ENCODE results near the gene LGALS3BP. TPM values are rescaled to one million over a fixed set of nuclear protein-coding genes. Genes with fewer than 3 reads are reported as not detected.

Gene LGALS3BP
- total RNA-seq, 2 experiments from 2014 or later, result 64.4 to 71.2 TPM

- Mint-ChIP-seq H3K4me1 (peaks cover 6% of the 10 kb centered on the region), H3K27me3 (no peaks in the 10 kb centered on the region), H3K9me3 (ENCODE audit: low read depth) (no peaks in the 10 kb centered on the region), H3K27ac (no peak overlapping the region), H3K36me3 (ENCODE audit: low read depth) (peaks cover 25% of the 10 kb centered on the region), H3K4me3 (no peak overlapping the region)
- POLR2A ChIA-PET, result no interaction called here
- CTCF ChIA-PET, result interaction anchor here (0.7 kb wide), 1 partner anchor 67 kb away, joined by 3 read pairs; no protein-coding TSS in a partner anchor
- DNase-seq, result no peak
- intact Hi-C loops (cut with DNase I, micrococcal nuclease), result loop anchor here in 1 of 2 experiments (10.0 kb wide), 1 partner anchor 62 kb away; no protein-coding TSS in a partner anchor
- no peak for ATAC-seq
These were observed 17.1 kb upstream of the LGALS3BP start for GRCh38 chr17:78996781-78997201.

- Mint-ChIP-seq H3K27ac (no peak overlapping the region), H3K4me1 (peaks cover 6% of the 10 kb centered on the region), H3K36me3 (ENCODE audit: low read depth) (peaks cover 34% of the 10 kb centered on the region), H3K9me3 (ENCODE audit: low read depth) (no peaks in the 10 kb centered on the region), H3K4me3 (no peak overlapping the region), H3K27me3 (no peaks in the 10 kb centered on the region)
- ATAC-seq, result no peak
- POLR2A ChIA-PET, result no interaction called here
- intact Hi-C loops (cut with DNase I, micrococcal nuclease), result loop anchor here in 1 of 2 experiments (10.0 kb wide), 1 partner anchor 61 kb away; no protein-coding TSS in a partner anchor
- DNase-seq, result no peak
- CTCF ChIA-PET, result interaction anchor here (0.5 to 1.7 kb wide), 4 partner anchors 12 to 86 kb away, joined by 3 to 4 read pairs (median 4); no protein-coding TSS in a partner anchor
These were observed 16.2 kb upstream of the LGALS3BP start for GRCh38 chr17:78995761-78996451.

- Mint-ChIP-seq H3K9me3 (ENCODE audit: low read depth) (no peaks in the 10 kb centered on the region), H3K4me3 (no peak overlapping the region), H3K27ac (no peak overlapping the region), H3K27me3 (no peaks in the 10 kb centered on the region), H3K36me3 (ENCODE audit: low read depth) (peaks cover 39% of the 10 kb centered on the region), H3K4me1 (peaks cover 6% of the 10 kb centered on the region)
- intact Hi-C loops (cut with DNase I, micrococcal nuclease), result loop anchor here in 1 of 2 experiments (10.0 kb wide), 1 partner anchor 60 kb away; no protein-coding TSS in a partner anchor
- DNase-seq, result no peak
- no peak for ATAC-seq
- ChIA-PET POLR2A (no interaction called here), CTCF (interaction anchor here (0.5 to 1.7 kb wide), 5 partner anchors 11 to 87 kb away, joined by 3 to 4 read pairs (median 3); no protein-coding TSS in a partner anchor)
These were observed 15.5 kb upstream of the LGALS3BP start for GRCh38 chr17:78995022-78995760.

- H3K9me3 Mint-ChIP-seq (ENCODE audit: low read depth), result no peaks in the 10 kb centered on the region
- ChIA-PET CTCF (interaction anchor here (0.6 to 0.7 kb wide), 2 partner anchors 128 to 290 kb away, joined by 3 to 4 read pairs; no protein-coding TSS in a partner anchor), POLR2A (no interaction called here)
- peaks cover 36% of the 10 kb centered on the region for H3K36me3 Mint-ChIP-seq (ENCODE audit: low read depth)
- peaks cover 6% of the 10 kb centered on the region for H3K4me1 Mint-ChIP-seq
- H3K4me3 Mint-ChIP-seq, result no peak overlapping the region
- ATAC-seq (no peak), DNase-seq (no peak)
- no peak overlapping the region for H3K27ac Mint-ChIP-seq
- intact Hi-C loops (cut with DNase I, micrococcal nuclease), result loop anchor here in 1 of 2 experiments (10.0 kb wide), 1 partner anchor 59 kb away; no protein-coding TSS in a partner anchor
- no peaks in the 10 kb centered on the region for H3K27me3 Mint-ChIP-seq
These were observed 14.4 kb upstream of the LGALS3BP start for GRCh38 chr17:78993981-78994671.

- H3K9me3 Mint-ChIP-seq (ENCODE audit: low read depth), result no peaks in the 10 kb centered on the region
- intact Hi-C loops (cut with DNase I, micrococcal nuclease), result loop anchor here in 1 of 2 experiments (10.0 kb wide), 1 partner anchor 59 kb away; no protein-coding TSS in a partner anchor
- no peaks in the 10 kb centered on the region for H3K27me3 Mint-ChIP-seq
- H3K4me1 Mint-ChIP-seq, result peaks cover 6% of the 10 kb centered on the region
- peak; percentile 77 for DNase-seq
- ChIA-PET POLR2A (no interaction called here), CTCF (interaction anchor here (0.7 kb wide), 2 partner anchors 58 to 194 kb away, joined by 3 read pairs; no protein-coding TSS in a partner anchor)
- ATAC-seq, result peak; percentile 78
- no peak overlapping the region for H3K4me3 Mint-ChIP-seq
- H3K36me3 Mint-ChIP-seq (ENCODE audit: low read depth), result peaks cover 36% of the 10 kb centered on the region
- H3K27ac Mint-ChIP-seq, result no peak overlapping the region
These were observed 13.7 kb upstream of the LGALS3BP start for GRCh38 chr17:78993241-78993956.

- Mint-ChIP-seq H3K27me3 (no peaks in the 10 kb centered on the region), H3K9me3 (ENCODE audit: low read depth) (no peaks in the 10 kb centered on the region), H3K36me3 (ENCODE audit: low read depth) (peaks cover 35% of the 10 kb centered on the region), H3K4me1 (peaks cover 6% of the 10 kb centered on the region), H3K27ac (no peak overlapping the region), H3K4me3 (no peak overlapping the region)
- DNase-seq (peak; percentile 0), ATAC-seq (no peak)
- CTCF ChIA-PET, result interaction anchor here (0.7 kb wide), 2 partner anchors 59 to 193 kb away, joined by 3 read pairs; no protein-coding TSS in a partner anchor
- intact Hi-C loops (cut with DNase I, micrococcal nuclease), result loop anchor here in 1 of 2 experiments (10.0 kb wide), 1 partner anchor 58 kb away; no protein-coding TSS in a partner anchor
- POLR2A ChIA-PET, result no interaction called here
These were observed 13.0 kb upstream of the LGALS3BP start for GRCh38 chr17:78992542-78993212.

GRCh38 chr17:78991906-78992532, 12.3 kb upstream of the LGALS3BP start:
- H3K27me3 Mint-ChIP-seq, result no peaks in the 10 kb centered on the region
- ChIA-PET POLR2A (no interaction called here), CTCF (no interaction called here)
- DNase-seq (peak; percentile 2), ATAC-seq (no peak)
- H3K4me1 Mint-ChIP-seq, result peaks cover 11% of the 10 kb centered on the region
- peaks cover 35% of the 10 kb centered on the region for H3K36me3 Mint-ChIP-seq (ENCODE audit: low read depth)
- H3K27ac Mint-ChIP-seq, result no peak overlapping the region
- intact Hi-C loops (cut with DNase I, micrococcal nuclease), result loop anchor here in 1 of 2 experiments (10.0 kb wide), 1 partner anchor 57 kb away; no protein-coding TSS in a partner anchor
- no peak overlapping the region for H3K4me3 Mint-ChIP-seq
- H3K9me3 Mint-ChIP-seq (ENCODE audit: low read depth), result no peaks in the 10 kb centered on the region

GRCh38 chr17:78991017-78991738, 11.5 kb upstream of the LGALS3BP start:
- ChIA-PET CTCF (interaction anchor here (0.6 kb wide), 2 partner anchors 567 to 1630 kb away, joined by 3 read pairs; no protein-coding TSS in a partner anchor), POLR2A (no interaction called here)
- ATAC-seq (no peak), DNase-seq (no peak)
- H3K4me1 Mint-ChIP-seq, result peaks cover 19% of the 10 kb centered on the region
- H3K27ac Mint-ChIP-seq, result no peak overlapping the region
- H3K4me3 Mint-ChIP-seq, result no peak overlapping the region
- H3K27me3 Mint-ChIP-seq, result no peaks in the 10 kb centered on the region
- peaks cover 35% of the 10 kb centered on the region for H3K36me3 Mint-ChIP-seq (ENCODE audit: low read depth)
- no peaks in the 10 kb centered on the region for H3K9me3 Mint-ChIP-seq (ENCODE audit: low read depth)
- intact Hi-C loops (cut with DNase I, micrococcal nuclease), result loop anchor here in 1 of 2 experiments (10.0 kb wide), 1 partner anchor 56 kb away; no protein-coding TSS in a partner anchor

GRCh38 chr17:78990349-78991016, 10.8 kb upstream of the LGALS3BP start:
- ChIA-PET CTCF (interaction anchor here (0.6 kb wide), 1 partner anchor 1629 kb away, joined by 3 read pairs; no protein-coding TSS in a partner anchor), POLR2A (no interaction called here)
- ATAC-seq, result no peak
- H3K27me3 Mint-ChIP-seq, result no peaks in the 10 kb centered on the region
- H3K4me3 Mint-ChIP-seq, result no peak overlapping the region
- intact Hi-C loops (cut with DNase I, micrococcal nuclease), result loop anchor here in 1 of 2 experiments (10.0 kb wide), 1 partner anchor 56 kb away; no protein-coding TSS in a partner anchor
- H3K27ac Mint-ChIP-seq, result no peak overlapping the region
- no peak for DNase-seq
- H3K9me3 Mint-ChIP-seq (ENCODE audit: low read depth), result no peaks in the 10 kb centered on the region
- H3K36me3 Mint-ChIP-seq (ENCODE audit: low read depth), result peaks cover 35% of the 10 kb centered on the region
- peaks cover 24% of the 10 kb centered on the region for H3K4me1 Mint-ChIP-seq
